ENCODE results near the gene DCAF6.

Gene DCAF6

DNA sequence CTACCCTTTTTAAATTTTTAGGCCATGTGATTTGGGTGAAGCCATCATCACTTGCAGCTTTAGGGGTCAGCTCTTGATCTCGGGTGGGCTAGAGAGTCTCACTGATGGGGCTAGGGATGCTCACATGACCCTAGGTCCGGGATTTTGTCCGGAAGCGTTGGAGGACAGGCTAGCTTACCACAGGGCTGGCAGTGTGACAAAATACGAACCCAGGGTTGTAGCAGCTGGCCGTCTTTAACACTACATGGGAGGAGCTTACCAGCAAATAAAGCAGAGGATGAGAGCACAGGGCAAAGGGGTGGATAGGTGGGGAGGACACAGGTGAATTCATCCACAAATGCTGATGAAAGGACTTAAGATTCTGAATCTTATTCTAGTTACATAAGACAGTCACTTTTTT lies 178.4 kb downstream of the DCAF6 start:
- TF ChIP-seq GATA1 (IDR thresholded peaks at IDR 0.05; ENCODE audit: low read depth, low read length) (no peak), POLR2A (IDR thresholded peaks at IDR 0.05; ENCODE audit: low read length) (no peak)
- DNase-seq: no peak

DNA sequence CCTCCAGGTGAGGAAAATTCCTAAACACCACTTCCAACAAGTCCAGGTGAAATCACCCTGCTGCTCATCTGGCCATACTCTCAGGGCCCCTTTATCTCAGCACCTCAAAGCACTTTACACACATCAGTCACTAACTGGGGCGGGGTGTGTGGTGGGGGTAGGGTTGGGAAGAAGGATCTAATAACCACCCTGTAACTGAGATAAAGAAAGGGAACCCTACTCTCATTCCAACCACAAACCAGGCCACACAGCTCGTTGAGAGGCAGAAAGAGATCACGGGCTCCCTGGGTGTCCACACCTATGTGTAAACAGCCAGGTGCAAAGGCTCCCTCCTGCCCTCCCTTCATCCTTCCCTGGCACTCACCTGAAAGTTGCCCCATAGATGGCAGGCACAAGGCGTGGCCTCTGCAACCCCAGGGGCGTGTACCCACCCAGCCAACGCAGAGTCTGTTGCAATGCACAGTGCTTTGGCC lies 179.9 kb downstream of the DCAF6 start:
- no peak for TF ChIP-seq POLR2A (IDR thresholded peaks at IDR 0.05; ENCODE audit: low read length)
- TF ChIP-seq GATA1 (IDR thresholded peaks at IDR 0.05; ENCODE audit: low read depth, low read length): no peak

DNA sequence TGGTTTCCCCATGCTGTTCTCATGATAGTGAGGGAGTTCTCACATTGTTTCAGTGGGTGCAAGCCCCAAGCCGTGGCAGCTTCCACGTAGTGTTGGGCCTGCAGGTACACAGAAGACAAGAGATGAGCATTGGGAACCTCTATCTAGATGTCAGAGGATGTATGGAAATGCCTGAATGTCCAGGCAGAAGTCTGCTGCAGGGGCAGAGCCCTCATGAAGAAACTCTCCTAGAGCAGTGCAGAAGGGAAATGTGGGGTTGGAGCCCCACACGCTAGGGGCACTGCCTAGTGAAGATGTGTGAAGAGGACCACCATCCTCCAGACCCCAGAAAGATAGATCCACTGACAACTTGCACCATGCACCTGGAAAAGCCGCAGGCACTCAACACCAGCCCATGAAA lies 183.3 kb downstream of the DCAF6 start:
- TF ChIP-seq POLR2A (IDR thresholded peaks at IDR 0.05; ENCODE audit: low read length) (no peak), GATA1 (IDR thresholded peaks at IDR 0.05; ENCODE audit: low read depth, low read length) (no peak)
- DNase-seq: peak in 1 of 2 experiments; percentile 7

More for the DNA sequence above, 179.9 kb downstream of the DCAF6 start:
- DNase-seq: no peak

DNA sequence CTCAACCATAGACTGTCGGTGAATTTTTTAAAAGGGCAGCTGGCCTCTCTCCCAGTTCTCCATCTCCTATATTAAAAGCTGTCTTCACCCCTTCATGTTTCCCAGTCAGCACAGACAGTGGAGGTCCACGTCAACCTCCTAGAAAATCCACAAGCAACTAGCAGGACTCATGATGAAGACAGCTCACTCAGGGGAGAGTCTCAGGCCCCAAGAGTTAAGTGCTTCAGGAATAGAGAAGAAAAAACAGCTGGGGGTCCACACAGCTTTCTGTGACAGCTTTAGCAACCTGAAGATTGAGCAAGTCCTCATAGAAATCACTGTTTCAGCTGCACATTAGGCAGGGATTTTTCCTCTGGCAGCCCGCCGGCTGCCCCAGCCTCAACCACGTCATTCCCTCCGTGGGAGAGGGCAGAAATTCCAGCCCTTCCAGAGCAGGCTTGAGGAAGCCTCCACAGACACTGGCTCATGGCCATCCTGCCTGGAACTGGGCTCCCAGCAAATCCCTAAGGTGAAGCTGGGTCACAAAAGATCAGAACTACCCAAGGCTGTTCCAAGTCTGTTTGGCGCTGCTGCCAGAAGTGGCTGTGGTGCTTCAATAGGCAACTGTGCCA lies 185.0 kb downstream of the DCAF6 start:
- no peak for DNase-seq
- no peak for TF ChIP-seq POLR2A (IDR thresholded peaks at IDR 0.05; ENCODE audit: low read length)
- TF ChIP-seq GATA1 (IDR thresholded peaks at IDR 0.05; ENCODE audit: low read depth, low read length): no peak

DNA sequence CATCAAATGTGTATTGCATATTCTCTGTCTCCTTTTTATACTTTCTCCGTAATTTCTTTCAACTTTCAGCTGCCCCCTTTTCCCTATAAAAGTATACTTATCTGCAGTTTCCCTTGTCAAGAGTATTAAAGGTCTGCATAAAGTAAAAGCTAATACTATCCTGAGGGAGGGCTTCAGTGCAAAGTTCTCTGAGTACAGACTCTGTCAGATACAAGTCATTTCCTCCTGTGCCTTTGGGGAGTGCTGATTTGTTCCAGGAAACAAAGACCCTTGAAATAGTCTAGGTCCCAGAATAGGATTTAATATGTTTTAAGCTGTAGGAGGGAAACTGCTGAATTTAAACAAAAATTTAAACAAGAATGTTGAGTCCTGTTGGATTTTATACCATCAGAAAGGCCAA lies 188.6 kb downstream of the DCAF6 start:
- no peak for DNase-seq
- TF ChIP-seq POLR2A (IDR thresholded peaks at IDR 0.05; ENCODE audit: low read length) (no peak), GATA1 (IDR thresholded peaks at IDR 0.05; ENCODE audit: low read depth, low read length) (no peak)
